Measurements from ENCODE around the gene FAM156A.
"Not testable (repeated sequence)": the region's sequence is repeated elsewhere in the genome, so short reads cannot be mapped to it uniquely, and the experiment has no call there.

DNA sequence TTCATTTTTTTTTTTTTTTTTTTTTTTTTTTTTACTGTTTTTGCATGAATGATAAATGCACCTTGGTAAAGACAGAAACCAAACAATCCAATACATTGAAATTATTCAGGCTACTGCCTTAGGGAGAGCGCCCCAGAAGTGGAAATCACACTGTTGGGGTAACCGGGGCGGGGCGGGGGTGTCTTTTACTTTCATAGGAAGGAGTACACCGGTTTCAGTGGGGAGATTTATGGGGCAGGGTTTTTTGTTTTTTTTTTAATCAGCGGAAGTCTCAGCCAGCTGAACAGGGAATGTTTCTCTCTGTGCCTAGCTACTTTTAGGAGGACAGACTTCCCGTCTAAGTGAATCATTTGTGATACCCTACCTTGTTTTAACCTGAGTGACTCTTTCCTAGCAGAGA is 643 bp upstream of the FAM156A start:
- TF ChIP-seq EZH2 (IDR thresholded peaks at IDR 0.05); POLR2AphosphoS5 (IDR thresholded peaks at IDR 0.05; ENCODE audit: borderline replicate concordance, low read depth, low read length); FOXP2 (optimal IDR thresholded peaks at IDR 0.05; ENCODE audit: control extremely low read depth, extremely low read length, insufficient read depth): not testable (repeated sequence)

All from SK-N-MC (cell line).